Glutamatergic neuron (in vitro differentiated cells): ENCODE results near the gene ADI1. TPM values are rescaled to one million over a fixed set of nuclear protein-coding genes. Genes with fewer than 3 reads are reported as not detected.

Experiments used
- DNase-seq: peaks from one replicate; pipeline ENCODE4 v3.0.0; 2022
- H3K27ac Mint-ChIP-seq: one replicate; pipeline ENCODE4 v1.8.0; 2020; ENCODE audit warnings: mild to moderate bottlenecking, mixed read lengths, inconsistent platforms; ENCODE audit not compliant: unreplicated experiment
- H3K27me3 Mint-ChIP-seq: one replicate; pipeline ENCODE4 v1.8.0; 2020; ENCODE audit warnings: mild to moderate bottlenecking, moderate library complexity, mixed read lengths, inconsistent platforms; ENCODE audit not compliant: unreplicated experiment
- H3K36me3 Mint-ChIP-seq: one replicate; pipeline ENCODE4 v1.8.0; 2020; ENCODE audit warnings: mild to moderate bottlenecking, mixed read lengths, inconsistent platforms; ENCODE audit not compliant: unreplicated experiment
- H3K4me1 Mint-ChIP-seq: one replicate; pipeline ENCODE4 v1.8.0; 2020; ENCODE audit warnings: mild to moderate bottlenecking, low read depth, mixed read lengths, inconsistent platforms; ENCODE audit not compliant: unreplicated experiment
- H3K4me3 Mint-ChIP-seq: one replicate; pipeline ENCODE4 v1.8.0; 2020; ENCODE audit warnings: mild to moderate bottlenecking, mixed read lengths, inconsistent platforms; ENCODE audit not compliant: unreplicated experiment
- H3K9me3 Mint-ChIP-seq: one replicate; pipeline ENCODE4 v1.8.0; 2020; ENCODE audit warnings: mild to moderate bottlenecking, moderate library complexity, mixed read lengths, inconsistent platforms; ENCODE audit not compliant: unreplicated experiment
- total RNA-seq: library from RNA; stranded (reverse); fragmentation: NEBNext Ultra II Directional; extraction: Animal tissue kit (Norgen Biotek cat#: 25700); gene quantifications from one replicate; pipeline ENCODE4 v1.2.1, GENCODE V29; 2021; ENCODE audit not compliant: unreplicated experiment
- TF ChIP-seq, protein P1 (sequence below): fragments of 200-600 bp; sonication (generic); IDR thresholded peaks from one replicate; pipeline ENCODE4 v1.5.0; 2021; ENCODE audit not compliant: partially characterized antibody, unreplicated experiment

Gene ADI1
- total RNA-seq, 1 donor from 2014 or later, result 16.0 TPM

DNA sequence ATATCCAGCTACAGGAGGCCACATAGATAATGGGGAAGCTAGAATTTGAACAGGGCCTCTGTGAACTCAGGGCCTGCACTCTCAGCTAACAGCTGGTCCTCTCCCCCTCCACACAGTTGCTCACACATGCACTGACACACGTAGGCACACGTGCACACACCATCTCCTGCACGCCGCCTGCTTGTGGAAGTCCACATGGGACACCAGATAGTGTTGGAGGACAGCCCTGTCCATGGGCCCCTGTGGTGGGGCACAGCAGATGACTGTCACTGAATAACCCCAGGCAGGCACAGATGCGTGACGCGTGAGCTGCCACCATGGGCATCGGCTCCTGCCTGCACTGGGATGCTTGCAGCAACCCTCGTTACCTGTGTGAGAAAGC, 52.9 kb downstream of the ADI1 start:
- Mint-ChIP-seq H3K9me3 (peaks cover 16% of the 10 kb centered on the region), H3K4me3 (no peak overlapping the region), H3K4me1 (peaks cover 28% of the 10 kb centered on the region), H3K27me3 (peaks cover 5% of the 10 kb centered on the region), H3K36me3 (peaks cover 8% of the 10 kb centered on the region), H3K27ac (peak overlapping the region; percentile 80)
- TF ChIP-seq, protein P1, sequence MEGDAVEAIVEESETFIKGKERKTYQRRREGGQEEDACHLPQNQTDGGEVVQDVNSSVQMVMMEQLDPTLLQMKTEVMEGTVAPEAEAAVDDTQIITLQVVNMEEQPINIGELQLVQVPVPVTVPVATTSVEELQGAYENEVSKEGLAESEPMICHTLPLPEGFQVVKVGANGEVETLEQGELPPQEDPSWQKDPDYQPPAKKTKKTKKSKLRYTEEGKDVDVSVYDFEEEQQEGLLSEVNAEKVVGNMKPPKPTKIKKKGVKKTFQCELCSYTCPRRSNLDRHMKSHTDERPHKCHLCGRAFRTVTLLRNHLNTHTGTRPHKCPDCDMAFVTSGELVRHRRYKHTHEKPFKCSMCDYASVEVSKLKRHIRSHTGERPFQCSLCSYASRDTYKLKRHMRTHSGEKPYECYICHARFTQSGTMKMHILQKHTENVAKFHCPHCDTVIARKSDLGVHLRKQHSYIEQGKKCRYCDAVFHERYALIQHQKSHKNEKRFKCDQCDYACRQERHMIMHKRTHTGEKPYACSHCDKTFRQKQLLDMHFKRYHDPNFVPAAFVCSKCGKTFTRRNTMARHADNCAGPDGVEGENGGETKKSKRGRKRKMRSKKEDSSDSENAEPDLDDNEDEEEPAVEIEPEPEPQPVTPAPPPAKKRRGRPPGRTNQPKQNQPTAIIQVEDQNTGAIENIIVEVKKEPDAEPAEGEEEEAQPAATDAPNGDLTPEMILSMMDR, result no peak
- no peak for DNase-seq

DNA sequence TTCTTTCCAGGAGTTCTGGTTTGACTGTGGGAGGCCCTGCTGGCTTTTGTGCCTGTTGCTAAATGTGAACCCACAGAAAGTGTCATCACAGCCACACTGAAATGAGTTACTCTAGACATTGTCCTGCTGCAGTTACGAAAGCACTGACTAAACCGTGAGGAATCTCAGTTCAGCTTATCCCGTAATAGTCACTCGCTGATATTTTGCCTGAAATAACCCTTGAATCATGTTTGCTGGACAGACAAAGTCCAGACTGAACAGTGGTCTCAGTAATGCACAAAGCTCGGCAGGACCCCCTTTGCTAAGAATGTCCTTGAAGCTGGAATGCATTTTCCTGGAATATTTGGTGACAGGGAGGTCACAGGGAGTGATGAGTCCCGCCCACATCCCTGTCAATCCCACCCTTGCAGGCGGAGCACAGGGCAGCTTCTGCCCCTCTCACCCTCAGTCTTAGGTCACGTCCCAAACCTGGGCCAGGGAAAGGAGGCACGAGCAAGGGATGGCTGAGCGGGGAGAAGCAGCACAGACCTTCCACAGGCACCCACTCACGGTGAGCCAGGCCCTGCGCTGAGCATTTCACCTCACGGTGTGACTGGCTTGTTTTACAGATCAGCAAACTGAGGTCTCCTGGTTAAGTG, 53.4 kb downstream of the ADI1 start:
- Mint-ChIP-seq H3K4me3 (no peak overlapping the region), H3K36me3 (peaks cover 8% of the 10 kb centered on the region), H3K4me1 (peaks cover 28% of the 10 kb centered on the region), H3K27ac (peak overlapping the region; percentile 80), H3K27me3 (peaks cover 5% of the 10 kb centered on the region), H3K9me3 (peaks cover 16% of the 10 kb centered on the region)
- no peak for DNase-seq
- TF ChIP-seq, protein P1, result no peak

DNA sequence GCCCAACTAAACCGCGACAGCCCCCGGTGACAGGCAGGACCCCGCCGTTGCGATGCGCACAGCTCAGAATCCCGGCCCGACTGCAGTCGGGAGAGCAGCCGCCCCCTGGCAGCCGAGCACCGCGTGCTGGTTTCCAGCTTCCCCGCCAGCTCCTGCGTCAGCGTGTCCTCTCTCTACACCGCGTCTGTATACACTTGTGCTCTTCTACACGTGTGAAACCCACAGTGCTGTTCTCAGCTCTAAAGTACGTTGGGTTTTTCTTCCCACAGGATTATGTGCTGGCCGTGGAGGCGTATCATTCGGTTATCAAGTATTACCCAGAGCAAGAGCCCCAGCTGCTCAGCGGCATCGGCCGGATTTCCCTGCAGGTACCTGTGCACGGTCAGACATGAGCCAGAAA, 54.0 kb downstream of the ADI1 start:
- DNase-seq, result no peak
- H3K9me3 Mint-ChIP-seq, result peaks cover 16% of the 10 kb centered on the region
- H3K36me3 Mint-ChIP-seq, result peaks cover 5% of the 10 kb centered on the region
- H3K4me3 Mint-ChIP-seq, result no peak overlapping the region
- H3K27ac Mint-ChIP-seq, result no peak overlapping the region
- H3K4me1 Mint-ChIP-seq, result peaks cover 28% of the 10 kb centered on the region
- TF ChIP-seq, protein P1, result no peak
- peaks cover 5% of the 10 kb centered on the region for H3K27me3 Mint-ChIP-seq

DNA sequence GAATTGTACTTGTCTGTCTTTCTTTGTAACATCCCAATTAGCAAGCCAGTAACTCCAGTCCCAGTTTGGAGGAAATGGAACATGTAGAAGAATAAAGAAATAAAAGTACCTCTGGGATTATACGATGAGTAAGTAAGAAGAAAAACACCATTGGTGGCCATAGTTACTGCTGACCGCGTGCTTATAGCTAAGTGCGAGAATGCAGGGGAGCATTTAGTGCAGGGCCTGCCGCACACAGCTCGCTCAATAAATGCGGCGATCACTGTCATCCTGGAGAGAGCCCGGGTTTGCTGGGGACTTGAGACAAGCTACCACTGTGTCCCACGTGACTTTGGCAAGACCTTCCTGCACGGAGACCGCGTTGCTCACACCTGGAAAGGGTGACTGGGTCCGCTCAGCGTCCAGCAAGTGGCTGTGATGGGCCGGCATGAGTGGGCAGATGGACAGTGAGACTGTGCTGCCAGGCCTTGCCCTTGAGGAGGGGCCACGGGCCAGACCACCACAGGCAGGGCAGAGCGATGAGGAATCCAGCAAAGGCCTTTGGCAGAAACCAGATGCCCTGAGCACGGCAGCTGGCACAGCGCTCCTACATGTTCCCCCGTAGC, 54.8 kb downstream of the ADI1 start:
- no peak for DNase-seq
- peaks cover 16% of the 10 kb centered on the region for H3K9me3 Mint-ChIP-seq
- H3K36me3 Mint-ChIP-seq, result peaks cover 4% of the 10 kb centered on the region
- no peak overlapping the region for H3K4me3 Mint-ChIP-seq
- TF ChIP-seq, protein P1, result no peak
- no peak overlapping the region for H3K27ac Mint-ChIP-seq
- peaks cover 5% of the 10 kb centered on the region for H3K27me3 Mint-ChIP-seq
- peaks cover 27% of the 10 kb centered on the region for H3K4me1 Mint-ChIP-seq

DNA sequence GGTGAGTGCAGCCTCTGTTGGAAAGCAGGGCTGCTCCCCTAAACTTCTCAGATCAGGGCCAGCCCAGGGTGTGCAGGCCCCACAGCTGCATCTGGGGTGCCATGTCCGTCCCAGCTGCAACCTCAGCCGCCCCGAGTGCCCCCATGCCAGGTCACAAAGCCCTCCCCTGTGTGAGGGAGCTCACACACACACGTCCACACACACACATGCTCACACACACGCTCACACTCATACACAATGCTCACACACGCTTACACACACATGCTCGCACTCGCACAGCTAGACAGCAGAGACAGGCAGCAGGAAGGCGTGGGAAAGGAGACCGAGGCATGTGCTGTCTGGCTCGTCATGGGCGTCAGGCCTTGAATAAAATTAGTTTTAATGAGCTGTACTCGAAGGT, 55.4 kb downstream of the ADI1 start:
- Mint-ChIP-seq H3K27me3 (peaks cover 8% of the 10 kb centered on the region), H3K9me3 (peaks cover 16% of the 10 kb centered on the region), H3K4me3 (no peak overlapping the region), H3K27ac (no peak overlapping the region), H3K36me3 (peaks cover 4% of the 10 kb centered on the region), H3K4me1 (peaks cover 32% of the 10 kb centered on the region)
- no peak for DNase-seq
- TF ChIP-seq, protein P1, result no peak
